ENCODE measurements around the gene CAMTA1. TPM values are rescaled to one million over a fixed set of nuclear protein-coding genes. Genes with fewer than 3 reads are reported as not detected.

Gene CAMTA1
- total RNA-seq, 1 donor from 2014 or later: 114 TPM

GRCh38 chr1:7500381-7501083 lies 715.3 kb downstream of the CAMTA1 start:
- intact Hi-C loops (cut with DNase I): no loop called here
- DNase-seq (ENCODE audit: low spot score): no peak

- intact Hi-C loops (cut with DNase I): no loop called here
- DNase-seq (ENCODE audit: low spot score): no peak
Measured at GRCh38 chr1:7501084-7501491, 715.8 kb downstream of the CAMTA1 start.

GRCh38 chr1:7501723-7502603 lies 716.7 kb downstream of the CAMTA1 start:
- intact Hi-C loops (cut with DNase I): no loop called here
- DNase-seq (ENCODE audit: low spot score): no peak

GRCh38 chr1:7503691-7504437 lies 718.6 kb downstream of the CAMTA1 start:
- DNase-seq (ENCODE audit: low spot score): no peak
- intact Hi-C loops (cut with DNase I): no loop called here

- no peak for DNase-seq (ENCODE audit: low spot score)
- intact Hi-C loops (cut with DNase I): no loop called here
Measured at GRCh38 chr1:7504438-7504720, 719.1 kb downstream of the CAMTA1 start.

- no peak for DNase-seq (ENCODE audit: low spot score)
- intact Hi-C loops (cut with DNase I): no loop called here
Measured at GRCh38 chr1:7505094-7505770, 720.0 kb downstream of the CAMTA1 start.

GRCh38 chr1:7505771-7506453 lies 720.7 kb downstream of the CAMTA1 start:
- intact Hi-C loops (cut with DNase I): no loop called here
- DNase-seq (ENCODE audit: low spot score): no peak

- no peak for DNase-seq (ENCODE audit: low spot score)
- intact Hi-C loops (cut with DNase I): no loop called here
Measured at GRCh38 chr1:7506454-7507284, 721.4 kb downstream of the CAMTA1 start.

- intact Hi-C loops (cut with DNase I): no loop called here
- DNase-seq (ENCODE audit: low spot score): no peak
Measured at GRCh38 chr1:7507285-7508019, 722.2 kb downstream of the CAMTA1 start.

GRCh38 chr1:7508052-7508933 lies 723.0 kb downstream of the CAMTA1 start:
- DNase-seq (ENCODE audit: low spot score): no peak
- intact Hi-C loops (cut with DNase I): no loop called here

GRCh38 chr1:7508934-7509519 lies 723.8 kb downstream of the CAMTA1 start:
- intact Hi-C loops (cut with DNase I): no loop called here
- DNase-seq (ENCODE audit: low spot score): no peak

- no peak for DNase-seq (ENCODE audit: low spot score)
- intact Hi-C loops (cut with DNase I): no loop called here
Measured at GRCh38 chr1:7509598-7509997, 724.3 kb downstream of the CAMTA1 start.

GRCh38 chr1:7510389-7510931 lies 725.2 kb downstream of the CAMTA1 start:
- DNase-seq (ENCODE audit: low spot score): no peak
- intact Hi-C loops (cut with DNase I): no loop called here

- intact Hi-C loops (cut with DNase I): no loop called here
Measured at GRCh38 chr1:7511381-7511780, 726.1 kb downstream of the CAMTA1 start.

GRCh38 chr1:7513081-7513480 lies 727.8 kb downstream of the CAMTA1 start:
- DNase-seq (ENCODE audit: low spot score): no peak
- intact Hi-C loops (cut with DNase I): no loop called here

More at GRCh38 chr1:7511381-7511780, 726.1 kb downstream of the CAMTA1 start:
- DNase-seq (ENCODE audit: low spot score): no peak

GRCh38 chr1:7515175-7515574 lies 729.9 kb downstream of the CAMTA1 start:
- intact Hi-C loops (cut with DNase I): loop anchor here (5.0 kb wide), 2 partner anchors 153 to 223 kb away; no protein-coding TSS in a partner anchor
- DNase-seq (ENCODE audit: low spot score): no peak
